HG02642 (cell line): ENCODE results near the gene MTNR1B.

Experiments
- ATAC-seq: cut with Tn5 transposase; IDR thresholded peaks from one replicate; pipeline ENCODE4 v1.9.1; 2021; ENCODE audit warnings: mild to moderate bottlenecking; ENCODE audit not compliant: unreplicated experiment, poor library complexity

MTNR1B gene

GRCh38 chr11:92976681-92977080 is 7.2 kb downstream of the MTNR1B start:
- ATAC-seq = no peak

GRCh38 chr11:92977401-92977800 is 8.0 kb downstream of the MTNR1B start:
- no peak for ATAC-seq

GRCh38 chr11:92978271-92979111 is 9.0 kb downstream of the MTNR1B start:
- ATAC-seq = no peak

- no peak for ATAC-seq
Measured at GRCh38 chr11:92979176-92979575, 9.7 kb downstream of the MTNR1B start.

DNA sequence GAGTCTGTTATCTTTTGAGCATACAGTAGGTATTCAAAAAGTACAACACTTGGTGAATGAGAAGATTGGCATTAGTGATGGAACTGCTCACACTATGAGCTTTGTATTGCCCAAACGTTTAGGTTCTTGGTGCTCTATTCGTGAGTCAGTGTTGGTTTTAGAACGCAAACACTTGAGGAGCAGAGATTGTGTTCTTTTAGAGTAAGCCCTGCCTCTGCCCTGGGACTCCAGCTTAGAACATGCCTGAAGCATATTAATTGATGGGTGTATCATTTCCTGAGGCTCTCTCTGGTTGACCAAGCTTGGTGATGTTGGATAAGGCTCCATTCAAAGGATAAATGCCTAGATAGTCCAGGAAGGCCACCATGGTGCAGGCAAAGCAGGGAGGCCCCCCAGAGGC is 10.9 kb downstream of the MTNR1B start:
- ATAC-seq = no peak

- no peak for ATAC-seq
Measured at GRCh38 chr11:92981508-92982043, 12.1 kb downstream of the MTNR1B start.

GRCh38 chr11:92986585-92986984 is 17.1 kb downstream of the MTNR1B start:
- ATAC-seq = no peak

- ATAC-seq = no peak
Measured at GRCh38 chr11:92993004-92993403, 23.6 kb downstream of the MTNR1B start.

DNA sequence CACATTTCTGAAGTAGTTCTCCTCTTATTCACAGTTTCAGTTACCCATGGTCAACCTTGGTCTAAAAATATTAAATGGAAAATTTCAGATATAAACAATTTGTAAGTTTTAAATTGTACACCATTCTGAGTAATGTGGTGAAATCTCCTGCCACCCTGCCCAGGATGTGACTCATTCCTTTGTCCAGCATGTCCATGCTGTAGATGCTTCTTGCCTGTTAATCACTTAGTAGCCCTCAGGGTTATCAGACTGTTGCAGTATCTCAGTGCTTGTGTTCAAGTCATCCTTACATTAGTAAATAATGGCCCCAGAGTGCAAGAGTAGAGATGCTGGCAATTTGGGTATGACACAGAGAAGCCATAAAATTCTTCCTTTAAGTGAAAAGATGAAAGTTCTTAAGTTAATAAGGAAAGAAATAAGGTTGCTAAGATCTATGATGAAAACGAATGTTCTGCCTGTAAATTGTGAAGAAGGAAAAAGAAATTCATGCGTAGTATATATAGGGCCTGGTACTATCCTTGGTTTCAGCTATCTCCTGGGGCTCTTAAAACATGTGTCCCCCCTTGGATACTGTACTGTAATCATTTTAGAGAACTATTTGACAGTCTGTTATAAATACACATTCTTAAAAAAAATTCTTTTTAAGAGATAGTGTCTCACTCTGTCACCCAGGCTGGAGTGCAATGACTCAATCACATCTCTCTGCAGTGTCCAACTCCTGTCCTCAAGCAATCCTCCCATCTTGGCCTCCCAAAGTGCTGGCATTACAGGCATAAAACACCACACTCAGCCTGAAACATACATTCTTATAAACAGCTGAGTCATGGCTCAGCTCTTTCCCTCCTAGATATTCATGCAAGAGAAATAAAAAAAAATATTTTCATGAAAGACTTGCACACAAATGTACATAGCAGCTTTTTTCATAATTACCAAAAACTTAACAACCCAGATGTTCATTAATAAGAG is 31.3 kb downstream of the MTNR1B start:
- ATAC-seq = no peak

- ATAC-seq = no peak
Measured at GRCh38 chr11:93001806-93002205, 32.4 kb downstream of the MTNR1B start.

DNA sequence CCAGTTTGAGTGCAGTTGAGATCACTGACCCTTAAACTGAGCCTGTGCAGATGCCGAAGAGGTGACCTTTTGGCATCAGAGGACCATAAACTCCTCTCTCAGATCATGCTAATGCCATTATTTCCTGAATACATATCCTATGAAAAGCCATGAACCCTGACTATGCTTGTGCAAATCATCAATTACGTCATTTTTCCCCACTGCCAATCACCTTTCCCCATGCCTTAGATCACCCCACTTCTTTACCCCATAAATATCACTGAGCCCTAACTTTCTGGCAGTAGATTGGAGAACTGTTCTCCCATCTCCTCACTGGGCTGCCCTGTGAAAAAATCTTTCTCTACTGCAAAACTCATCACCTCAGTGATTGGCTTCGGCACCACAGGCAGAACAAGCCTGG is 32.9 kb downstream of the MTNR1B start:
- no peak for ATAC-seq

DNA sequence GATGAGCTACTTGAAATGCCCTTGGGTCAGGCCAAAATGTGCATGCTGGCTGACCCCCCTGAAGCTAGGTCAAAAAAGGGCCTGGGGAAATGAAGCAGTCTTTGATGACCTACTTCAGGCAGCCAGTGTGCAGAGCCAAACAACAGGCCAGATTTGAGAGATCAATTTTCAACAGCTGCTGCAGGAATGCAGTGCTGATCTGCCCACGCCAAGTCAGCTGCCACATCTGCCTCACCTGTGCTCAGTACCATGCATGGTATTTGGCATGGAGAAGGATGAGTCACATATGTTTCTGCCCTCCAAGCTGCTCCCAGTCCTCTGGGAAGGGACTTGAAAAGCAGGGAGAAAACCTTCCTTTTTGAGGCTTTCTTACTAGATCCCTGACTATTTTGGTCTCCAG is 35.8 kb downstream of the MTNR1B start:
- ATAC-seq = no peak

DNA sequence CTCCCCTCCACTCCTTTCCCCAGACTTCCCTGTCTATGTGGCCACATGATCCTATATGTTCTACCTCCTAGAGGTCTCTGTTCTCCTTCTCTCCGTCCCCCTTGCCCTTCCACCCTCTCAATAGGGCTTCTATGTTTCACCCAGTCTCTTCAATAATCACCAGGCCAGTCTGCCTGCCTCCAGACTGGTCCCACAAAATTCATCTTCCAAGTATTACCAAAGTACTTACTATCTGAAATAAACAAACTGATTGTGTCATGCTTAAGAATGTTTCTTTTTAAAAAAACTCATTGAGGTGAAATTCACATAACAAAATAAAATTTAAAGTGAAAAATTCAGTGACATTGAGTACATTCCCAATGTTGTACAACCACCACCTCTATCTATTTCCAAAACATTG is 44.2 kb downstream of the MTNR1B start:
- ATAC-seq = no peak

DNA sequence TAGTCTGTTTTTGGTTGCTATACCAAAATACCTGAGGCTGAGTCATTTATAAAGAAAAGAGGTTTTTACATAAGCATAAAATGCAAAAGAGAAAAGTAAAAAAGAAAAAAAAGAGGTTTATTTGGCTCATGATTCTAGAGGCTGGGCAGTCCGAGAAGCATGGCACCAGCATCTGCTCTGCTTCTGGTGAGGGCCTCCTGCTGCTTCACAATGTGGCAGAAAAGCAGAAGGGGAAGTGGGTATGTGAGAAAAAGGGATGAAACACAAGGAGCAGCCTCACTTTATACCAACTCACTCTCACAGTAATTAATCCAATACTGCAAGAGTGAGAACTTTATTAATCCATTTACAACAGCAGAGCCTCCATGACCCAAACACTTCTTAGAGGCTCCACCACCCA is 47.1 kb downstream of the MTNR1B start:
- ATAC-seq = no peak

- no peak for ATAC-seq
Measured at GRCh38 chr11:93017821-93018690, 48.6 kb downstream of the MTNR1B start.

- ATAC-seq = no peak
Measured at GRCh38 chr11:93020248-93021046, 51.0 kb downstream of the MTNR1B start.

DNA sequence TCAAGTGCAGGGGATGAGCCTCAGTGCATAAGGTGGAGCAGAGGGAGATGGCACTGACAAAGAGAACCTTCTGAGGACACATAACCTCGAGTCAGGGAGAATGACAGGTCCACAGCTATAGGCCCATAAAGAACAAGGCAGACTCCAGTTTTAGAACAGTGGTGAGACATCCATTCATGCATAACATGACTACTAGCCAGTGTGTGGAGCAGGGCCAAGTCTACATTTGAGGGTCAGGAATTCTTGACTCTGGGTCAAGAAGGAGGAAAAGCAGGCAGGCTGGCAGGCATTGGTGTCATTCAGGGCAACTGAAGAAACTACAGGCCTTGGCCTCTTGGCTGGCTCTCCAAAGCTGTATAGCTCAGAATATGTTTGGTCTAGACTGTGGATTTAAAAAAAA is 54.9 kb downstream of the MTNR1B start:
- no peak for ATAC-seq

DNA sequence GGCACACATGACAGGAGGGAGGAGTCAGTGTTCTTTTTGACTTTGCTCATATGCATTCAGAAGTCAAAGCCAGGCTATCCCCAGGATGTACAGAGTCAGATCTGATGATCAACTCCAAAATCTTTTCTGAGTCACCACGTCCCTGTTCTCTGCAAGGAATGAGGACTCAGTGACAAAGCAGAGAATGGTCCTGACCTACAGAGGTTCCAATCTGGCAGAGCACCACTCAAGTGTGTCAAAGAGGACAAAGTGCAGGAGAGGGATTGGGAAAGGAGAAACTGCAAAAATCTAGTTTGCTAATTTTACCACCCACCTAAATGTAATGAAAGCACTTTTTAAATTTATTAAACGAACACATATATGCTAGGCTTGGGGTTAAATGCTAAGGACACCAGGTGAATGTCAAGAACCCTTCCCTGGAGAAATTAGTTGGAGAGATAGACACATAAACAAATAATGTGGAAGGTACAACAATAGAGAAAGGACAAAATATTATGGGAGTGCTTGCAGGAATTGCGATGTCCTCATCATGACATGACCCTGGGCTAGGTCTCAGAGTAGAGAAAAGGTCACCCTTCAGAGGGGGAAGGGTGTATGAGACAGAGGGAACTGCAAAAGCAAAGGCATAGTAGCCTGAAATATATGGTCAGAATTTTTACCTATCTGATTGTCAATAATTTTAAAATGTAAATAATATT is 56.3 kb downstream of the MTNR1B start:
- no peak for ATAC-seq
